Measurements from ENCODE around the gene UNC5CL. TPM values are rescaled to one million over a fixed set of nuclear protein-coding genes. Genes with fewer than 3 reads are reported as not detected.

UNC5CL gene
- total and polyA plus RNA-seq, 9 of the 15 experiments (the other 6 are each of a cell fraction or from before 2014, with no cell fraction given): 0.07 to 1.8 (median 0.62) TPM; not detected in 1

DNA sequence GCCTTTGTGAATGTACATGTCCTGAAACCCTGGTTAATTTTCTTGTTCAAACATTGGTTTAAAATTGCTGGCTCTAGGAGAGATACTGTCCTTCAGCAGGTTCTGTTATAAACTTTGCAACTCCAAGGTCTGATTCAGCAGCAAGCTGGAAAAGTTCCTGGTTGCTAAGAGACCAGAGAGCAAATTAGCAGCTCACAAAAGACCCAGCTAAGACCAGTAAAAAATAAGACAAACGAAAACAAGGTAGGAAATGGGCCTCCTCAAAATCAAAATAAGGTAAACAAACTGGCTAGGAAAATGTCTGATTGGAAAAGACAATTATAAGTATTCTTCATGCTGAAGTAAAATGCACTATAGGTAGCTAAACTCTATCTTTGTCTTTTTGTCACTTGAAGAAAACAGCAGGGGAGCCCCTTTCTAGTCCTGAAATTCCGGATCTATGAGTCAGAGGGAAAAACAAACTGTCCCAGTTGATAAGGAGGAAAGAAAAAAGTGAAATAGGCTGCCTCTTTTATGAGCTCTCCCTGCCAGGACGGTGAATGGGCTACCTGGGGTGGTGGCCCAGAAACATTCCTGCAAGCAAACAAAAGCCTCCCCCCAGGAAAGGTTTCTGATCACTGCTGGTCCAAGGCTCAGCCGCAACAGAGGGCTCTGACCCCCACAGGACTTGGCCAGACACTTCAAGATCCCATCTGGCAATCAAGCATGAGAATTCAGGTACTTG, 41.6 kb downstream of the UNC5CL start (continued):
- no peak for TF ChIP-seq ZNF133 (CRISPR knock-in tag; IDR thresholded peaks at IDR 0.05)
- TF ChIP-seq, protein P1, sequence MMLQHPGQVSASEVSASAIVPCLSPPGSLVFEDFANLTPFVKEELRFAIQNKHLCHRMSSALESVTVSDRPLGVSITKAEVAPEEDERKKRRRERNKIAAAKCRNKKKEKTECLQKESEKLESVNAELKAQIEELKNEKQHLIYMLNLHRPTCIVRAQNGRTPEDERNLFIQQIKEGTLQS (IDR thresholded peaks at IDR 0.05): peak; percentile 84
- TF ChIP-seq, protein P1 (CRISPR knock-in tag; conservative IDR thresholded peaks at IDR 0.05): 0 out of 2 replicates have a peak, but pooled peaks have one; percentile 41
- TF ChIP-seq BRD9 (IDR thresholded peaks at IDR 0.05; ENCODE audit: low read depth, partially characterized antibody): no peak
- peak; percentile 26 for TF ChIP-seq SMARCB1 (IDR thresholded peaks at IDR 0.05; ENCODE audit: insufficient read length, low read depth)
- no peak for TF ChIP-seq XRCC4 (IDR thresholded peaks at IDR 0.05; ENCODE audit: extremely low read depth, insufficient read depth, insufficient read length)
- TF ChIP-seq SMARCA4 (IDR thresholded peaks at IDR 0.05): peak; percentile 93
- peak; percentile 86 for TF ChIP-seq RFX1 (IDR thresholded peaks at IDR 0.05)
- TF ChIP-seq ZSCAN29 (IDR thresholded peaks at IDR 0.05): no peak

DNA sequence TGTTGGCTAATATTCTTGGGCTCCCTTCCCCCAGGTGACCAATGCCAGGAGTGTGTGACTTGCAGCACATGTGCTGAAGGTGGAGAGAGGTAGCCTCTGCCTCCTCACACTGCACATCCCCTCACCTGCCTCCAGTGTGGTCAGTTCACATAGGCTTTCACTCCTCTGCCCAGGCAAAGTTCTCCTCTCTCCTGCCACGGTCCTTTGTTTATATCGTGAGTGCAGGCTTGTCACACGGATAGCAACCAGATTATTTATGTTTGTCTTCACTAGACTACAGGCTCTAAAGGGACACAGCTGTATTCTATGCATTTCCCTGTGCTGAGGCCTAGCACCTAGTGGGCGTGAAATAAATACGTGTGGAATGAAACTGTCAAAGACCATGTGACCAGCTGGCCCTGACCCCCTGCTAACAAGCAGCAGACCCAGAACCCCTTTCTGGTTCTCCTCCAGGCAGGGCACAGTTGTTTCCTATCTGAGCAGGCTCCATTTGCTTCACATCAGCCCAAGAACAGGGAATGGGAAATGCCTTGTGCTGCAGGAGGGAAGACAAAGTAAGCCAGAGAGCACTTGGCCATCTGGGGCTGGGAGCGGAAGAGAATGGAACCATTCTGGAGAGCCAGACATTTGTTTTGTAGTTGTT, 42.3 kb downstream of the UNC5CL start:
- Histone ChIP-seq H3K4me1 (replicated peaks in 1 of 2; ENCODE audit: control insufficient read depth in 2 of 2, insufficient read depth in 2 of 2, low read length in 2 of 2) (peaks cover 13 to 27% of the 10 kb centered on the region in 2 experiments; a peak in 4 of 5 replicates), H3K9me1 (ENCODE audit: control insufficient read depth, insufficient read depth, low read length) (no peaks in the 10 kb centered on the region), H3K9me3 (replicated peaks; ENCODE audit: control insufficient read depth, insufficient read depth, low read depth, low read length) (no peaks in the 10 kb centered on the region), H3K27ac (ENCODE audit: extremely low read depth, low read depth, low read length) (peak overlapping the region; percentile 11; the same call in 2 of the 3 replicates), H3K27me3 (ENCODE audit: control insufficient read depth in 2 of 2, insufficient read depth in 2 of 2, low read length in 2 of 2) (peaks cover 5 to 8% of the 10 kb centered on the region in 2 experiments; a peak in 4 of 5 replicates), H3K36me3 (ENCODE audit: control insufficient read depth, insufficient read depth, low read length) (no peaks in the 10 kb centered on the region), H3K9ac (ENCODE audit: insufficient read depth in 1 of 2, low read depth in 2 of 2, low read length in 2 of 2) (peak overlapping the region in 1 of 2 experiments; percentile 7; a peak in 1 of 4 replicates), H2AFZ (ENCODE audit: low read depth, low read length) (peak overlapping the region; percentile 76), H4K20me1 (replicated peaks; ENCODE audit: control insufficient read depth, insufficient read depth, low read length) (no peaks in the 10 kb centered on the region), H3K79me2 (ENCODE audit: control insufficient read depth, insufficient read depth, low read length) (no peaks in the 10 kb centered on the region), H3K4me3 (no peak overlapping the region), H3K4me2 (ENCODE audit: insufficient read depth, low read length) (peak overlapping the region; percentile 66)
- ChIA-PET CTCF (ENCODE audit: low intra/inter-chr PET ratio) (interaction anchor here (0.7 kb wide), 1 partner anchor 11 kb away, joined by 4 read pairs; no protein-coding TSS in a partner anchor), POLR2A (interaction anchor here (1.0 kb wide), 1 partner anchor 9 kb away, joined by 4 read pairs; no protein-coding TSS in a partner anchor)
- in situ Hi-C loops (cut with MboI) (no loop called here), intact Hi-C loops (cut with micrococcal nuclease) (loop anchor here (5.0 kb wide), 1 partner anchor 76 kb away; the partner anchor contains the start of genes NFYA and OARD1)
- BruUV-seq (replicated peaks): no TSS peak
- FAIRE-seq (no peak), DNase-seq (ENCODE audit: extremely low read depth in 1 of 4, low spot score in 3 of 4) (peak in 3 of 4 experiments; percentile 22 to 33 (median 25)), ATAC-seq (peak; percentile 36)
- 18% methylated on average over 6 of the region's 6 CpGs for WGBS (ENCODE audit: insufficient coverage, low coverage, missing lambda C conversion rate)
- TF ChIP-seq, protein P2, sequence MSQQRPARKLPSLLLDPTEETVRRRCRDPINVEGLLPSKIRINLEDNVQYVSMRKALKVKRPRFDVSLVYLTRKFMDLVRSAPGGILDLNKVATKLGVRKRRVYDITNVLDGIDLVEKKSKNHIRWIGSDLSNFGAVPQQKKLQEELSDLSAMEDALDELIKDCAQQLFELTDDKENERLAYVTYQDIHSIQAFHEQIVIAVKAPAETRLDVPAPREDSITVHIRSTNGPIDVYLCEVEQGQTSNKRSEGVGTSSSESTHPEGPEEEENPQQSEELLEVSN (IDR thresholded peaks at IDR 0.05; ENCODE audit: borderline replicate concordance in 1 of 2, extremely low read depth in 1 of 2, insufficient read depth in 1 of 2, insufficient read length in 1 of 2, low read depth in 1 of 2, low read length in 1 of 2, poor library complexity in 1 of 2, severe bottlenecking in 1 of 2): no peak
- TF ChIP-seq ETV6 (IDR thresholded peaks at IDR 0.05; ENCODE audit: borderline replicate concordance in 1 of 2, low read depth in 2 of 2, low read length in 1 of 2) (no peak), ETV6 (CRISPR knock-in tag; IDR thresholded peaks at IDR 0.05; ENCODE audit: borderline replicate concordance) (no peak), ZNF197 (CRISPR knock-in tag; IDR thresholded peaks at IDR 0.05; ENCODE audit: low read depth) (no peak), POLR2AphosphoS2 (IDR thresholded peaks at IDR 0.05; ENCODE audit: low read length) (no peak), FOXJ2 (tag; IDR thresholded peaks at IDR 0.05) (peak; percentile 56; the same call in 1 of the 2 replicates), SP2 (IDR thresholded peaks at IDR 0.05; ENCODE audit: extremely low read depth, low read depth, low read length, poor library complexity, severe bottlenecking) (no peak)
- TF ChIP-seq, protein P3, sequence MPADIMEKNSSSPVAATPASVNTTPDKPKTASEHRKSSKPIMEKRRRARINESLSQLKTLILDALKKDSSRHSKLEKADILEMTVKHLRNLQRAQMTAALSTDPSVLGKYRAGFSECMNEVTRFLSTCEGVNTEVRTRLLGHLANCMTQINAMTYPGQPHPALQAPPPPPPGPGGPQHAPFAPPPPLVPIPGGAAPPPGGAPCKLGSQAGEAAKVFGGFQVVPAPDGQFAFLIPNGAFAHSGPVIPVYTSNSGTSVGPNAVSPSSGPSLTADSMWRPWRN (IDR thresholded peaks at IDR 0.05; ENCODE audit: low read depth): no peak

Data from K562 (cell line).